Omental fat pad (tissue), 4 donors: ENCODE results near the gene MTIF2. TPM values are rescaled to one million over a fixed set of nuclear protein-coding genes. Genes with fewer than 3 reads are reported as not detected.
"Not testable (repeated sequence)": the region's sequence is repeated elsewhere in the genome, so short reads cannot be mapped to it uniquely, and the experiment has no call there.

Source experiments
- ATAC-seq: fragments of 150-250 bp; one replicate; pipeline ENCODE4 v1.9.1; 2016; ENCODE audit warnings: mild to moderate bottlenecking, moderate library complexity; ENCODE audit not compliant: low FRiP score
- DNase-seq: peaks from one replicate; pipeline ENCODE4 v3.0.0-alpha.2; 2019; ENCODE audit warnings: low spot score
- total RNA-seq, 4 donors: library from RNA; depleted of rRNA; stranded (reverse); fragments of >200 nt; gene quantifications; one replicate each; pipeline ENCODE4 v1.1.0, GENCODE V29; 2016
- TF ChIP-seq, protein P1 (sequence below), 3 donors: fragments of 450-650 bp; IDR thresholded peaks; one replicate each; pipeline ENCODE4 v1.5.1; 2016 to 2017; ENCODE audit warnings: antibody characterized with exemption in 3 of 3, mild to moderate bottlenecking in 3 of 3, moderate library complexity in 2 of 3

Gene MTIF2
- total RNA-seq, 4 donors from 2014 or later = 21.5 to 25.3 (median 22.9) TPM

DNA sequence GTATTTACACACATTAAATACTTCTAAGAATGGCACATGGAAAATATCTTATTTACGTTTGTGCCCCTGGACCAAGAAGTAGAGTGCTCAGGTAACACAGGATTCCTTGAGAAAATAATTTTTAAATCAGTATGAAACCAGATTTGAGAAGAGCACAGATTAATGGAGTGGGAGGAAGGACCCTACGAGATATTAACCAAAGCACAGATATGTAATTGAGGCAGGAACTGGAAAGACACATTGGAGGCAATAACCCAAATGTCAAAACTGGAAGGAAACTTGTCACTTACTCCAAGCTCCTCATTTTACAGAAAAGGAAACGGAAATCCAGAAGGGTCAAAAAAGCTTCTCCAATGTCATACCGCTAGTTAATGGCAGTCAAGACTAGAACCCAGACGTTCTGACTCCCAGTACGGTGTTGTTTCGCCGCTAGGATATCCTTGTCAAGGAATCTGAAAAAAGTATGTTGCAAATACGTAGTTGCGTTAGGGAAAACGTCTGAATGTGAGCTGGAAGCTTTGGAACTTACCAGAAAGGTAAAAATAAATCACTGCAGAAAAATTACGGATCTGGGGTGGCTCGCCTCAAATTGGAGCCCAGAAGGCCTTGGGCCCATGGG, 634 bp downstream of the MTIF2 start:
- no peak for ATAC-seq
- DNase-seq = no peak
- TF ChIP-seq, protein P1, sequence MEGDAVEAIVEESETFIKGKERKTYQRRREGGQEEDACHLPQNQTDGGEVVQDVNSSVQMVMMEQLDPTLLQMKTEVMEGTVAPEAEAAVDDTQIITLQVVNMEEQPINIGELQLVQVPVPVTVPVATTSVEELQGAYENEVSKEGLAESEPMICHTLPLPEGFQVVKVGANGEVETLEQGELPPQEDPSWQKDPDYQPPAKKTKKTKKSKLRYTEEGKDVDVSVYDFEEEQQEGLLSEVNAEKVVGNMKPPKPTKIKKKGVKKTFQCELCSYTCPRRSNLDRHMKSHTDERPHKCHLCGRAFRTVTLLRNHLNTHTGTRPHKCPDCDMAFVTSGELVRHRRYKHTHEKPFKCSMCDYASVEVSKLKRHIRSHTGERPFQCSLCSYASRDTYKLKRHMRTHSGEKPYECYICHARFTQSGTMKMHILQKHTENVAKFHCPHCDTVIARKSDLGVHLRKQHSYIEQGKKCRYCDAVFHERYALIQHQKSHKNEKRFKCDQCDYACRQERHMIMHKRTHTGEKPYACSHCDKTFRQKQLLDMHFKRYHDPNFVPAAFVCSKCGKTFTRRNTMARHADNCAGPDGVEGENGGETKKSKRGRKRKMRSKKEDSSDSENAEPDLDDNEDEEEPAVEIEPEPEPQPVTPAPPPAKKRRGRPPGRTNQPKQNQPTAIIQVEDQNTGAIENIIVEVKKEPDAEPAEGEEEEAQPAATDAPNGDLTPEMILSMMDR (IDR thresholded peaks at IDR 0.05) = no peak

GRCh38 chr2:55259586-55259985, 9.4 kb downstream of the MTIF2 start:
- not testable (repeated sequence) for DNase-seq, ATAC-seq

DNA sequence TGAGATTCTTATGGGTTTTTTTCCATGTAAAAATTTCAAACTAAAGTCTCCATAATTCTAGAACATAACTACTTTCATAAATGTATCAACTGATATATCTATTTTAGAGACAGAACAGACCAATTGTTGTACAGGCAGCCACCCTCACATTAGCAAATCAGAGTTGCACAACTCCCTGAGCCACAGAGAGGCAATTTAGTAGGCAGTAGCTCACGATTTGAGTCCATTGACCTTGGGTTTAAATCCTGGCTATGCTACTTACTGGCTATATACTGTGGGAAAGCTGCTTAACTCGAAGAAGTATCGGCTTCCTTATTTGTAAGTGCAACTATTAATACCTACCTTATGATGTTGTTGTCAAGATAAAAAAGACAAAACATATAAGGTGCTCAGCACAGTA, 16.2 kb downstream of the MTIF2 start:
- TF ChIP-seq, protein P1 (IDR thresholded peaks at IDR 0.05) = no peak
- ATAC-seq (no peak), DNase-seq (no peak)

- DNase-seq (no peak), ATAC-seq (no peak)
- TF ChIP-seq, protein P1 (IDR thresholded peaks at IDR 0.05) = no peak
These were observed 22.0 kb downstream of the MTIF2 start for GRCh38 chr2:55247025-55247424.

DNA sequence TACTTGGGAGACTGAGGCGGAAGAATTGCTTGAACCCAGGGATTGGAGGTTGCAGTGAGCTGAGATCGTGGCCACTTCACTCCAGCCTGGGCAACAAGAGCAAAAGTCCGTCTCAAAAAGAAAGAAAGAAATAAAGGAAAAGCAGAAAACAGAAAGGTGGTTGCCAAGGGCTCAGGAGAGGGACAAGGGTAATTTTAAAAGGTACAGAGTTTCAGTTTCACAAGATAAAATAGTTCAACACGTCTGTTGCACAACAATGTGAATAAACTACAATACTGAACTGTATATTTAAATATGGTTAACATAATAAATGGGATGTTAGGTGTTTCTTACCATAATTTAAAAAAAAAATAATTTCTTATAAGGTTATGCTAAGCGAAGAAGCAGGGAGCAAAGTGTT, 23.6 kb downstream of the MTIF2 start:
- no peak for DNase-seq
- TF ChIP-seq, protein P1 (IDR thresholded peaks at IDR 0.05) = no peak
- ATAC-seq = no peak

DNA sequence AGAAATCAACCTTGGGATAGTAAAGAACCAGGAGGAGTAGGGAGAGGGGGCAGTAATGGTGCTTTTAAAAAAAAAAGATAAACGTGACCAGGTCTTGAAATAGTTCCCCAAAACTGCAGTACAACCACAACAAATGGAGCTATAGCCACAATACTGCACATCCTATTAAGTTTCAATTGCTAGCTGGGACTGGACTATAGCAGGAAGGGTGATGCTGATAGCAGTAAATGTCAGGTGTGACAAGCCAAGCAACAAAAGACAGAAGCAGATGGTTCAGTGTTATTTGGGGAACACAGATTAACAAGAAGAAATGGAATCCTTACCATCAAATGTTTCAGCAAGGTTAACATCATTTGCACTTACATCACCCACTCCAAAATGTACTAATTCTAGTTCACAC, 26.4 kb downstream of the MTIF2 start:
- ATAC-seq (no peak), DNase-seq (no peak)
- TF ChIP-seq, protein P1 (IDR thresholded peaks at IDR 0.05) = no peak

GRCh38 chr2:55241582-55241981, 27.4 kb downstream of the MTIF2 start:
- DNase-seq, ATAC-seq: not testable (repeated sequence)

GRCh38 chr2:55239656-55240222, 29.3 kb downstream of the MTIF2 start:
- no peak for DNase-seq
- TF ChIP-seq, protein P1 (IDR thresholded peaks at IDR 0.05) = no peak
- no peak for ATAC-seq
